AG09309 (cell line): ENCODE data around the gene HSD17B12.

Experiments used
- DNase-seq: peaks from one replicate; pipeline ENCODE4 v3.0.0-alpha.2; 2010; ENCODE audit warnings: low read depth
- H3K4me3 ChIP-seq: 2 replicates; pipeline ENCODE4 v1.5.1; 2011; ENCODE audit warnings: mild to moderate bottlenecking, low read depth, low read length, moderate library complexity; ENCODE audit not compliant: control insufficient read depth
- CTCF ChIP-seq: IDR thresholded peaks from 2 replicates; pipeline ENCODE4 v1.5.1; 2011; ENCODE audit warnings: mild to moderate bottlenecking, low read depth, low read length, inconsistent platforms; ENCODE audit not compliant: insufficient read depth, control insufficient read depth; ENCODE audit errors: missing control alignments

Gene HSD17B12

GRCh38 chr11:43718373-43718772, 37.8 kb downstream of the HSD17B12 start:
- TF ChIP-seq CTCF: no peak
- no peak overlapping the region for H3K4me3 ChIP-seq
- no peak for DNase-seq

GRCh38 chr11:43723617-43724016, 43.1 kb downstream of the HSD17B12 start:
- no peak for TF ChIP-seq CTCF
- H3K4me3 ChIP-seq: no peak overlapping the region

GRCh38 chr11:43732225-43732624, 51.7 kb downstream of the HSD17B12 start:
- no peak overlapping the region for H3K4me3 ChIP-seq
- DNase-seq: no peak
- TF ChIP-seq CTCF: no peak

More at GRCh38 chr11:43723617-43724016, 43.1 kb downstream of the HSD17B12 start:
- DNase-seq: no peak

- DNase-seq: no peak
- TF ChIP-seq CTCF: no peak
- H3K4me3 ChIP-seq: no peak overlapping the region
These were observed 53.7 kb downstream of the HSD17B12 start for GRCh38 chr11:43734256-43734655.

GRCh38 chr11:43735115-43735514, 54.6 kb downstream of the HSD17B12 start:
- DNase-seq: no peak
- TF ChIP-seq CTCF: no peak
- H3K4me3 ChIP-seq: no peak overlapping the region

- DNase-seq: peak; percentile 56
- H3K4me3 ChIP-seq: no peak overlapping the region
- peak; percentile 27 for TF ChIP-seq CTCF
These were observed 55.4 kb downstream of the HSD17B12 start for GRCh38 chr11:43735961-43736360.

GRCh38 chr11:43736502-43737200, 56.1 kb downstream of the HSD17B12 start:
- peak; percentile 58 for DNase-seq
- TF ChIP-seq CTCF: no peak
- H3K4me3 ChIP-seq: 0 out of 2 replicates have a peak overlapping the region, but pooled peaks have one; percentile 2
